GM19455 (cell line): ENCODE results near the gene SRP72.
A peak's percentile ranks its signal among the peaks of the same experiment; 100 is the strongest.
"Not testable (repeated sequence)": the region's sequence is repeated elsewhere in the genome, so short reads cannot be mapped to it uniquely, and the experiment has no call there.

ENCODE experiments used
- ATAC-seq: cut with Tn5 transposase; IDR thresholded peaks from one replicate; pipeline ENCODE4 v1.9.1; 2021; ENCODE audit not compliant: unreplicated experiment

The SRP72 gene

GRCh38 chr4:56464581-56464980 is 2.8 kb upstream of the SRP72 start:
- no peak for ATAC-seq

DNA sequence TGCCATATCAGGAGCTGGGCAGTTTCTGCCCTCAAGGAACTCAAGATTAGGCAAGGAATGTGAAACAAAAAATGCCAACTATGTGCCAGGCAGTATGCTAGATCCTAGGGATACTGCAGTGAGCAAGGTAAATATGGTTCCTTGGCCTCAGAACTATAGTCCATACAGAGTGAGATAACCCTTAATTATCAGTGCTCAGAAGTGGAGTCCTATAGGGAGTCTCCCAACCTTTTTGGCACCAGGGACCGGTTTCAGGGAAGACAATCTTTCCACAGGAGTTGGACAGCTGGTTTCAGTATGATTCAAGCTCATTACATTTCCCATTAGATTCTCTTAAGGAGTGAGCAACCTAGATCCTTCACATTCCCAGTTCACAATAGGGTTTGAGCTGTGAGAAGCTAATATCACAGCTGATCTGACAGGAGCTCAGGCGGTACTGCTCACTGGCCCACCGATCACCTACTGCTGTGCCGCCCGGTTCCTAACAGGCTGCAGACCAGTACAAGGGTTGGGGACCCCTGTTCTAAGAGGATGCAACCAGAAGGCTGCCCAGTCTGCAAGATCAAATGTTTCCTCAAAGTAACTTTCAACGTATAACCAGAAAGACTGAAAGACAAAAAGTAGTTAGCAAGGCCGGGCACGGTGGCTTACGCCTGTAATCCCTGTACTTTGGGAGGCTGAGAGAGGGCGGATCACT is 1.7 kb upstream of the SRP72 start:
- ATAC-seq = no peak

DNA sequence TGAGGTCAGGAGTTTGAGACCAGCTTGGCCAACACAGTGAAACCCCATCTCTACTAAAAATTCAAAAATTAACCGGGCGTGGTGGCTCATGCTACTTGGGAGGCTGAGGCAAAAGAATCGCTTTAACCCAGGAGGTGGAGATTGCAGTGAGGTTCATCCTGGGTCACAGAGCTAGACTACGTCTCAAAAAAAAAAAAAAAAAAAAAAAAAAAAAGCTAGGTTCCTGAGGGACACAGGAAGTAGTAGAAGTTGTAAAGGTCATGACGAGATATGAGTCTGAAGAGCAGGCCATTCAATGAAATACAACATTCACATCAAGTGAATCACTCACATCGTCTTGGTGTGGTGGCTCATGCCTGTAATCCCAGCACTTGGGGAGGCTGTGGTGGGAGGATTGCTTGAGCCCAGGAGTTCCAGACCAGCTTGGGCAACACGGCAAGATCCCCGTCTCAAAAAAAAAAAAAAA is 1.1 kb upstream of the SRP72 start:
- ATAC-seq = not testable (repeated sequence)

DNA sequence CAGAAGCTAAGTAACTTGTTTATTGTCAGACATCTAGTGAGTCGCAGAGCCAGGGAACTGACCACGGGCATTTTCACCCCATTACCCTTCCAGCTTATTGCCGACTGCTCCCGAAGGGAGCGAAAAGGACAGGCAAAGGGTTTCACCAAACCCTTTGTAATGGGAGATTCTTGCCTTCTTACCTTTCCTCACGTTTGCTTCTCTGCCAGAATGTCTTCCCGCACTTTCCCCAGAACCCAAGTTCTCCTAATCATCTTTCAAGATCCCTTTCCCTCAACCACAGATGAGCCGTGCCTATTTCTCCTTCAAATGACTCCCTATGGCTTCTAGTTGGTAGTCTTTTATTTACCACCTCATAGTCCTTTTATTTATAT is 520 bp upstream of the SRP72 start:
- no peak for ATAC-seq

DNA sequence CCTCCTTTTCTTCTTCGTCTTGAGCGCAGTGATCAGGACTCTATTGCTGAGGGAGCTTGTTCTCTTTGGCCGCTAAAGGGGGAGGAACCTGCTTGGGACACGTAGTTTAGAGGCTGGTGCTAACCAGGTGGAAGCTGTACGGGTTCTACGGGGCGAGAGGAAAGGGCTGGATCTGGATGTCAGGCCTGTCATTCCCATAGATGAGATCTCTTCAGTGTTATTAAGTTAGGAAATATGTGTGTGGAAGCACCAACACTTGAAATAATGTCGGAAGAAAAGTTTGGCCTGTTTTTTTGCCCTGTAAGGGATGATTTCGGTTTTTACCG is 643 bp downstream of the SRP72 start:
- ATAC-seq = peak; percentile 57

- ATAC-seq = no peak
Measured at GRCh38 chr4:56469489-56470210, 2.2 kb downstream of the SRP72 start.

DNA sequence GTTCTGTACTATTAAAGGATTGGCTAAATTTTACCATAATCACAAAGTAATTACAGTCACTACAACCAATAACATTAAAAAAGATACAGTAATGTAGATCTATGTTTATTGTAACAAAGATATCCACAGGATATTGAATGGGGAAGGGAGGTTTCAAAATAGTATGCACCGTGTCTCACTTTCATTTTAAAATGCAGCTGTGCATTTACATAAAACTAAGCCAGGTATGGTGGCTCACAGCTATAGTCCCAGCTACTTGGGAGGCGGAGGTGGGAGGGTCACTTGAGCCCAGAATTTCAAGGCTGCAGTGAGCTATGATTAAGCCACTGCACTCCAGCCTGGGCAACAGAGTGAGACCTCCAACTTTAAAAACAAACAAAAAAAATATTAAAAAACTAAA is 8.5 kb downstream of the SRP72 start:
- ATAC-seq = peak; percentile 70

DNA sequence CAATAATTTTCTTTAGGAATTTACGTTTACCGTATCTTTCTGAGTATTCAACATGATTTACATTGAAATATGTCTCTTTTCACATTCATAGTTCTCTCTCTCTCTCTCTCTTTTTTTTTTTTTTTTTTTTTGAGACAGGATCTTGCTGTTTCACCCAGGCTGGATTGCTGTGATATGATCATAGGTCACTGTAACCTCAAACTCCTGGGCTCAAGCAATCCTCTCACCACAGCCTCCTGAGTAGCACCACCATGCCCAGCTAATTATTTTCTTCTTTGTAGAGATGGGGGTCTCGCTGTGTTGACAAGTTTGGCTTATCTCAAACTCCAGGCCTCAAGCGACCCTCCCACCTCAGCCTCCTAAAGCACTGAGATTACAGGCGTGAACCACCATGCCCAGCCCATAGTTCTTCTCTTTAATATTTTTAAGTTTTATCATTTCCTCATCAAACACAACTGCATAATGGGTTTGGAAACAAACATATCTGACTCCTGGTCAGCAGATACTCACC is 9.8 kb downstream of the SRP72 start:
- ATAC-seq = no peak

DNA sequence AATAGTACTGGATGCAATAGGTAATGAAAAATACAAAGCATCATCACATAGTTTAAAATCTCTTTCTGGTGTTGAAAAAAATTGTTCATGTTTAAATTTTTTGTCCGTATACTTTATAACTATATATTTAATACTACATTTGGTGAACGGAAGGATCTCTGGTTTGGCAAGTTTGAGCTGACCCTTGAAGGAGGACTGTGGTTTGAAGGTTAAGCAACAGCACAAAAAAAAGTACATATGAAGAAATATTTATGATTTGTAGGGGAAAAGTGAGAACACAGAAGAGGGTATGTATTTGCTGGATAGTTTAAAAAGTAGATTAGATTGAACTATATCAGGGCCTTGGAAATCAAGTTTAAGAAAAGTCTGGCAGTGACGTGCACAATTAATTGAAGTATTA is 13.3 kb downstream of the SRP72 start:
- no peak for ATAC-seq

GRCh38 chr4:56496241-56496640 is 28.8 kb downstream of the SRP72 start:
- ATAC-seq = no peak

- ATAC-seq = peak; percentile 68
Measured at GRCh38 chr4:56505269-56506130, 38.1 kb downstream of the SRP72 start, which contains the start of gene ARL9. Gene ARL9, plus strand, starts transcription at chr4:56505791. Its CDS starts 72 bp downstream, at chr4:56505863.

DNA sequence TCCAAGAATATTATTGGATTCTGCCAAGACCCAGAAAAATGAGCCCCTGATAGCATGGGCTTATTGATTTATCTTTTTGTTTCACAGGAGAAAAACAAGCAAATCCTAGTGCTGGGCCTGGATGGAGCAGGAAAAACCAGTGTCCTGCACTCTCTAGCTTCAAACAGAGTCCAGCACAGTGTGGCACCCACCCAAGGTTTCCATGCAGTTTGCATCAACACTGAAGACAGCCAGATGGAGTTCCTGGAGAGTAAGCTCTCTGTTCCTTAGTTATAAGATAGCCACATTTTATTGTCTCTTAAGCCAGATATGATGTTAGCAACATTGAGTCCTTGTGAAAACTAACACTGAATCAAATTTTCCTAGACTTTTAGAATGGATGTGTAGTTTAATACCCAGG is 43.7 kb downstream of the SRP72 start:
- no peak for ATAC-seq

- no peak for ATAC-seq
Measured at GRCh38 chr4:56512166-56512565, 44.7 kb downstream of the SRP72 start.

DNA sequence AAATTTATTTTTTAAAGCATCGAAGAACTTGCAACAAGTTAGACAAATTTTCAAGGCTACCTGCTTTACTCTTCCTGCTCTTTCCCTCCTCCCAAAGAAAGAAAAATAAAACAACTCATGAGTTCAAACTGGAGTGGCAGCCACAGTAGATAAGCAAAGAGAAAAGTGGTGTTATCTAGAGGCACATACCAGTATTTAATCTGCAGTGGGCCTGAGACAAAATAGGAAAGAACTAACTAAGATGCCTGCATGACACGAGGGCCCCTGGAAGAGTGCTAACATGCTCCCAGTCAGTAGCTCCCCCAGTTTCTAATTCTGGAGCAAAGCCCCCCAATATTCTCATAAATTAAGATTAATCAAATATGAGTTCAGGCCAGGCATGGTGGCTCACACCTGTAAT is 46.1 kb downstream of the SRP72 start:
- ATAC-seq = no peak

- ATAC-seq = peak; percentile 97
Measured at GRCh38 chr4:56530269-56531148, 63.1 kb downstream of the SRP72 start.

- no peak for ATAC-seq
Measured at GRCh38 chr4:56531149-56531770, 63.8 kb downstream of the SRP72 start.

- no peak for ATAC-seq
Measured at GRCh38 chr4:56531823-56532222, 64.4 kb downstream of the SRP72 start.

GRCh38 chr4:56532239-56532638 is 64.8 kb downstream of the SRP72 start:
- no peak for ATAC-seq

- ATAC-seq = no peak
Measured at GRCh38 chr4:56535915-56536314, 68.5 kb downstream of the SRP72 start.

- ATAC-seq = no peak
Measured at GRCh38 chr4:56537147-56537546, 69.7 kb downstream of the SRP72 start.
